COLO668 (cell line): ENCODE data around the gene ATP6V1C2.
"Not testable (repeated sequence)": the region's sequence is repeated elsewhere in the genome, so short reads cannot be mapped to it uniquely, and the experiment has no call there.

Source experiments
- DNase-seq: peaks from one replicate; lab custom pipeline; 2025; ENCODE audit not compliant: unreplicated experiment; lab: John Stamatoyannopoulos, UW

ATP6V1C2 gene

DNA sequence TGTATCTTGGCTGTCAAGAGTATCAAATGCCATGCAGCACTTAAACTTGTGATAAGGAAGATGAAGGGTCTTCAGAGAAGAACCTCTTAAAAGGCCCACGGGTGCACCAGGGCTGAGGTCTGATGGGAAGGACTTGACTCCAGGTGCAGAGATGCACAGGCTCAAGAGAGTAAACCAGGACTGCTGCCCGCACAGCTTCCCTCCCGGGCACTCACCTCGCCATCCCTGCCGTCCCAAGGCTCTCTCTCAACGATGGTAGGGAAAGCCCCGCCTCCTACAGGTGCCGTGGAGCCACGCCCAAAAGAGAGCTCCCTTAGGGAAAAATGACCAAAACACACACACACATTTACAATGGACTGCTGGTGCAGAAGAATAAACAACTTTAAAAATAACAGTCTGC lies 63.3 kb downstream of the ATP6V1C2 start:
- DNase-seq, result no peak

DNA sequence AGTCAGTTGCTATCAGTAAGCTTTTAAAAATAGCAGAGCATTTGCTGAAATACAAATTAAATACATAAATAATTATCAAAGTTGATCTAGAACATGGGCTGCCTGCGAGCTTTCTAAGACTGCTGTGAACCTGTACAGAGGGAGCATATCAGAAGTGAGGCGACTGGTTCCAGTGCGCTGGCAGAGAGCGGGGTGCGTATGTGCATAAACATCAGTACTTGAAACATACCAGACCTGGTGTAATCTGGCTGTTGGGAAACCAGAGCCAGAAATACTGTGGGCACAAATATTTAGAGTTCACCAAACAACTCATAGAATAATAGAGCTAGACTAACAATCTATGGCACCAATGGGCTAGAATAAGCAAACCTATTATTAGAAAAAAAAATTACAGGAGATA lies 63.8 kb downstream of the ATP6V1C2 start:
- no peak for DNase-seq

GRCh38 chr2:10786240-10786982 lies 65.0 kb downstream of the ATP6V1C2 start:
- no peak for DNase-seq

GRCh38 chr2:10787176-10787968 lies 65.9 kb downstream of the ATP6V1C2 start:
- peak; percentile 28 for DNase-seq

GRCh38 chr2:10788855-10789254 lies 67.4 kb downstream of the ATP6V1C2 start:
- no peak for DNase-seq

- no peak for DNase-seq
Observed at GRCh38 chr2:10790228-10790973, 69.0 kb downstream of the ATP6V1C2 start.

DNA sequence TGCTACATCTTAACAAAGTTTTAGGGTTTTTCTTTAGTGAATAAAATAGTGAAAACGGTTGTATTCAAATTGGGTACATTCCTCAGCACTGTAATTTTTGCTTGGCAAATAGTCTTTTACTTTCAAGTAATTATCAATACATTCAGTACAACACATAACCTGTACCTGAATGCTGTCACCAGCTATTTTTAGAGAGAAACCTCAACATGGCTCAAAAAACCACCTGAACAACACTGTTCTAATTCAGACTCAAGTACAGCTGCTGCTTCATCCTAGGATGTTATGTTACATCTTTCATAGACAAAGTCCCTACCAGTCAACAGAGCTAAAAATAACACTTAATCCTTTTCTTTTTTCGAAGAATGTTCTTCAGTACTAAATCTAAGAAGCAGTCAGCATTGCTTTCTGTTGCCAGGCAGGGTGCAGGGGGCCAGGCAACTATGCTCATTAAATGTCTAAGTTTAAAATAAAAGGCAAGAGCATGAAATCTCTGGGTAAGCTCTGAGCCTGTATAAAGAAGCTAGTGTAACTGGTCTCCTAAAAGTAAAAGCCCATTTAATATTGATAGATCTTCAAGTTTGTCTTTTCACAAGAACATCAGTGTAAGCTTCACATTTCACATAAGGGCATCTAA lies 70.7 kb downstream of the ATP6V1C2 start:
- no peak for DNase-seq

DNA sequence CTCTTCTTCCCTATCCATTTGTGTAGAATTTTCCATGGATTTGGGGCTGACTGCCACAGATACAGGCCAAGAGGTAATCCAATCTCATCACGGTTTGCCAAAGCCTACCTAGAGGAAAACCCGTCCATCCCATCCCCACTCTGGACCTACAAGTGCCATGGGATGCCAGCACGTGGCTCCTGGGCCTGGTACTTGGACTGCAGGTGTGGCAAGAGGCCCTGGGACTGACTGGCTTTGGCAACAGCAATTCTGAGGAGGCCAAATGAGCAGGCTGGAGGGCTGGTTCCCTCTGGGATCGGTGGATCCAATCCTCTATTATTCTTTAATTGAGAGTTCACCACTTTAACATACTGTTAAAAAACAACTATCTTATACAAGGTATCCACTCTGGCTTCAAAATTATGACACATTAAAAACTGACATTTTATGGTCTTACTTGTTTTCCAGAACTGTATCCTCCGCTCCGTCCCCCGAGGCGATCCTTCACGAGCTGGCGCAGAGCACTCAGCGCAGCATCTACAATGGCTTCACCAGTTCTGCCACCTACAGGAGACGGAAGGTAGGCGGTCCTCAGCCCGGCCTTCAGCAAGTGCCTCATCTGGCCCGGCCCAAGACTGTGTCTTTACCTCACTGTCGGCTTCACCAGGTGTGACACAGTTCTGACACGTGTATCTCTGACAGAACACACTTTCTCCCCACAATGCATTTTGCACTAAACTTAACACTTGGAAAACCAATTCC lies 71.4 kb downstream of the ATP6V1C2 start:
- no peak for DNase-seq

GRCh38 chr2:10793816-10794215 lies 72.4 kb downstream of the ATP6V1C2 start:
- DNase-seq, result no peak

- no peak for DNase-seq
Observed at GRCh38 chr2:10794876-10795275, 73.4 kb downstream of the ATP6V1C2 start.

DNA sequence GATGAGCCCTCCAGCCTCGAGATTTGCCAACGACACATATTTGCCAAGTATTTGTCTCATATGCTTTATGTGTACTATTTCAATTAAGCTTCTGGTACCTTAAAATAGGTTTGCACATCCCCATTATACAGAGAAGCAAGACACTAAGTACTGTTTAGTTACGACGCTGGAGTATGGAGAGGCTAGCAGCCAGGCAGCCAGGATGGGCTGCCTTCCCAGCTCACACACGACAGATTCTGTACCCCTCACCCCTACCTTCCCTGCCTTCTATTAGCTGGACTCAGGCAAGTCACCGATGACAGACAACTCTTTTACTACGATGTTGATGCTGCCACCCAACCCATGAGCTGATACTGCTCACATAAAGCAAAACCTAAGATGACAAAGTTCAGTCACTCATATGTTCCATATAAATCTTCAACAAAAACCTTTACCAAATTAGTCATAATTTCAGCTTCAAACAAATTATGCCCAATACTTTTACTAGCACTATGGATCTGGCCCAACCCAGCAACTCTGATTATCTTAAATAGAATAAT lies 74.1 kb downstream of the ATP6V1C2 start:
- DNase-seq, result no peak

- DNase-seq, result no peak
Observed at GRCh38 chr2:10796703-10797102, 75.3 kb downstream of the ATP6V1C2 start.

DNA sequence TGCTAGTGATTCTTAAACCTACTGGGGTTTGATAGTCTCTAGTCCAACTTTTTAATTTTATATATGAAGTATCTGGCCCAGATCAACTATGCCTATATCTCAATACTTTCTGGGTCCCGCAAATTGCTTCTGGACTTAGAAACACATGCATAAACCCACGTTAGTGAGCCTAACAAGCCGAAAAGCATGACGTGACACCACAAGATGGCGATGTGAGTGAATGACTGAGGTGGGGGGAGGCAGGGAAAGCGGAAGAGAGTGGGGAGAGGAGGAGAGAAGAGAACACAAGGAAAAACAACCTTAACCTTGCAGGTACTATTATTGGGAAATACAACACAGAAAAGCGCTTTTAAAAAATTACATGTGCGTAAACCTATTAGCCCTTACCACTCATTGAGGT lies 77.4 kb downstream of the ATP6V1C2 start:
- DNase-seq, result no peak

- DNase-seq, result no peak
Observed at GRCh38 chr2:10800163-10800562, 78.7 kb downstream of the ATP6V1C2 start.

DNA sequence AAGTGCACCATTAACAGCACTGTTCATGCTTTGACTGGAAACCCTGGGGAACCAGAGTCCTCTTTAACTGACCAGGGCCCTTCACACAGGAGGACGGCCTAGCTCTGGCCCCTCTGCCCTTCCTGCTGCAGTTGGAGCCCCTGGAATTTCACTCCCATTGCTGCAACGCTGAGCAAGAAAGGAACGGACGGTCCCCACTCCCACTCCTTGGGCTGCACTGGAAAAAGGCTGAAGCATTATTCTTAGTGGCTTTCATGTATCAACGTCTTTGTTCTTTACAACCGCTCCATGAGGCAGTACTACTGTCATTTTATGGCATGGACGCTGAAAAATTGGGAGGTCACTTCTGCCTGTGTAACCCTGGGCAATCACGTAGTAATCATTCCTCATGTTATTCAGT lies 81.2 kb downstream of the ATP6V1C2 start:
- DNase-seq, result no peak

- not testable (repeated sequence) for DNase-seq
Observed at GRCh38 chr2:10805990-10806389, 84.6 kb downstream of the ATP6V1C2 start.

DNA sequence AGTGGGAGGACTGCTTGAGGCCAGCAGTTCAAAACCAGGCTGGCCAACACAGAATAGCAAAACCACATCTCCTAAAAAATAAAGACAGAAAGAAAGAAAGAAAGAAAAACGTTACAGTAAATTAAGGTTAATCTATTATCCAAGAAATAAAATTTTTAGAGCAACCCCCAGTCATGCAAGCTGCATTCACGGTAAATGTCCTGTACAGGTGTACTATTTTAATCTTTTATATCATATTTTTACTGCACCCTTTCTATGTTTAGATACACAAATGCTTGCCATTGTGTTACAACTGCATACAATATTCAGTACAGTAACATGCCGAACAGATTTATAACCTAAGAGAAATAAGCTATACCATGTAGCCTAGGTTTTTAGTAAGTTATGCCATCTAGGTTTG lies 85.1 kb downstream of the ATP6V1C2 start:
- no peak for DNase-seq

GRCh38 chr2:10810202-10811161 lies 89.1 kb downstream of the ATP6V1C2 start:
- DNase-seq, result no peak

GRCh38 chr2:10811517-10811916 lies 90.1 kb downstream of the ATP6V1C2 start:
- no peak for DNase-seq
